NCI-H748 treated with DMSO at 0.1 percent for 48 hours (cell line): ENCODE results near the gene DYNLT4.
"Not testable (repeated sequence)": the region's sequence is repeated elsewhere in the genome, so short reads cannot be mapped to it uniquely, and the experiment has no call there.

Experiments
- DNase-seq: peaks from one replicate; lab custom pipeline; 2025; lab: John Stamatoyannopoulos, UW

The DYNLT4 gene

DNA sequence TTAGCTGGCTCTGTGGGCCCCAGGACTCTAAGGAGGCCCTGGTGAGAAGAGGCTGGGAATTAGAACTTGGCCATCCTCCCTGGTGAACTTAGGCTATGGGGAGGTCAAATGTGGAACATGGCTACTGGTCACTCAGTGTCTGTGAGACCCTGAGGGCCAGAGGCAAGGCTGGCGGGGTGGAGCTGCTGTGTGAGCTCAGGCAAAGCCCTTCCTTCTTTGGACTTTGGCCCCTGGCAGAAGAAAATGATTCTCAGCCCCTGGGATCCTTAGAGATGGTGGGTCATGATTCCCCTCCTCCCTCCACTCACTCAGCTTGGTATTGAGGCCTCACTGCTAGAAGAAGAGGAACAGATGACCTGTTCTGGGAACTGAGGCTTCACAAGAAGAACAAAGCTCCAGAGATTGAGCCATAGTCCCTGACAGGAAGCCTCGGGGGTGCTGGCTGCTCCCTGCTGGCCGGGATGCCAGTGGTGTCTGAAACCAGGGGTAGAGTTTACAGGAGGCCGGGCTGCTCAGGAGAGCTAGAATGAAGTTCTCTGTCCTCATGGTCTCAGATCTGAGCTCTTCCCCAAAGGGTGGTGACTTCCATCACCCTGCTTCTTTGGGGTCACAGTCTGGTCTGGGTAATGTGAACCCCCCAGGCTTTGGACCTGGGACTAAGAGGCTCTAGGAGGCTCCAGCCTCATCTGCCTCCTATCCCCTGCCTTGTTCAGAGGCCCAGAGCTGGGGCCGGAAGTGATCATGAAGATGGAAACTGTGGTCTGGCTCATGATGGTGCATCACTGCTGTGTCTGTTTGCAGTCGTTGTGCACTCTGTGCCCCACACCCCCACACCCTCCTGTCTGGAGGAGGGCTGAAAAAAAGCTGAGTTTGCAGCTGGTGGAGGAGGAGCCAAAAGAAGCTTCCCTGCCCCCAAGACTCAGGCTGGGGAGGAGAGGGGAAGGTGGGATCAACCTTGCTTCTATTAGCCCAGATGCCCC, 2.1 kb upstream of the DYNLT4 start:
- DNase-seq: no peak

DNA sequence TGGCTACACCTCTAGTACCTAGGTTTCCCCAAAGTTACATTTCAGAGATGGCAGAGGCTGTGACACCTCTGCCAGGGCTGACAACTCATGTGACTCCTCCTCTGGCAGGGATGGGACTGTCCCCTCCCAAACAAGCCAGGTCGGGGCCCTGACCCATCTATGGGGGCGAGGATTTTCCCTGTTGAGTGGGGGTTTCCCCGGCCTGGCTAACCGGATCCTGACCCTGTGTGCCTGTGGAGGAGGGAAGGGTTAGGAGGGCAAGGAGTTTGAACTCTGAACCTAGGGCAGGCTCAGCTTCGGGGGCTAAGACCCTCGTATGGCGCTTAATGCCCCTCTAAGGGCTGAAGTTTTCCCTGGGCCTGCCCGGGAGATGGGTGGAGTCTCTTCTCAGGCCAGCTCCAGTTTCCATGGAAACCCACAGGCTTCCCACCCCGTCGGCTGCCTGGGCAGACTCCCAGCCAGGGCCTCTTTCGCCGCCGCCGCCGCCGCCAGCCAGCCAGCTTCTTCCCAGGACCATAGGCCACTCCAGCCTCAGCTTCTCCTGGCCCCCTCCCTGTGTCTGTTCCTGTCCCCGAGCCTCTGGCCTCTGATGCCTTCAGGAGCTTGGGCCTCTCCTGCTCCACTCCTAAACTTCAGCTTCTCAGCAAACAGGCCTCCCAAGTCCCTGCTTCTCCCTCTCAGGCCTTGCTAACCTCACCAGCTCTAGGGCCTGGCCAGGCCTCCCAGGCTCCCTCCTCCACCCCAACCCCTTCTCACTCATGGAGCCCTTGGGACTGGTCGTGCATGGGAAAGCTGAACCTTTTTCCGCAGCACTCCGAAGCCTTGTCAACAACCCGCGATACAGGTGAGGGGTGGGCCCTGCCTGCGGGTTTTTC, 1.1 kb upstream of the DYNLT4 start, which contains the start of gene BTBD19:
Gene BTBD19 (plus strand): TSS at position 461 of the 875 bp plus-strand sequence. CDS start 298 bp downstream, at position 759.
- no peak for DNase-seq

DNA sequence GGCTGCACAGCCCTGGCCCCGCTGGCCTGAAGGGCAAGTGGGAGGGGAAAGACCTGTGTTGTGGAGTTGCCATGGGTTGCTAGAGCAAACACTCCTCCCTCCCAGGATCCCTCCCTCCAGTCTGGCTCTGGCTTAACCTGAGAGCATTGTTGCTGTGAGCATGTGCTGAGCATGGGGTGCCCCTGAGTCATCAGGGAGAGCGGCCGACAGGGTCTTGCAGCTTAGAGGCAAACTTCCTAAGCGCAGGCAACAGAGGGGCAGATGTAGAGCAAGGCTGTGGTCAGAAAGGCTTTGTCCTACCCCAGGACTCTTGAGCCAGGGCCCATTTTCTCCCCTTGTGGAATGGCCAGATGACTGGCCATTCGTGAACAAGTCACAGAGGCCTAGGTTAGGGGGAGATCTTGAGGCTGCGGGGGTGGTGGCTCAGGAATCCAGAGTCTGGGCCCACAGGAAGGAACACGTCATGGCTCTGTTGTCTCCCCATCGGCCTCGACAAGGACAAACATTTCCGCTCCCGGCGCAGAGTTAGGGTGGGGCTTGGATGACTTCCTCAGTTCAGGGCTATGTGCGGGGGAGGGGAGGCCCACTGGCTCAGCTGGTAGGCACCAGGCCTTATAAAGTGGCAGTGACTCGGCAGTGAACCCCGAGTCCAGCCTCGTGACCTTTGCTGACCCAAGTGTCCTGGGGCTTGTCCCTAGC, 362 bp upstream of the DYNLT4 start:
- no peak for DNase-seq

DNA sequence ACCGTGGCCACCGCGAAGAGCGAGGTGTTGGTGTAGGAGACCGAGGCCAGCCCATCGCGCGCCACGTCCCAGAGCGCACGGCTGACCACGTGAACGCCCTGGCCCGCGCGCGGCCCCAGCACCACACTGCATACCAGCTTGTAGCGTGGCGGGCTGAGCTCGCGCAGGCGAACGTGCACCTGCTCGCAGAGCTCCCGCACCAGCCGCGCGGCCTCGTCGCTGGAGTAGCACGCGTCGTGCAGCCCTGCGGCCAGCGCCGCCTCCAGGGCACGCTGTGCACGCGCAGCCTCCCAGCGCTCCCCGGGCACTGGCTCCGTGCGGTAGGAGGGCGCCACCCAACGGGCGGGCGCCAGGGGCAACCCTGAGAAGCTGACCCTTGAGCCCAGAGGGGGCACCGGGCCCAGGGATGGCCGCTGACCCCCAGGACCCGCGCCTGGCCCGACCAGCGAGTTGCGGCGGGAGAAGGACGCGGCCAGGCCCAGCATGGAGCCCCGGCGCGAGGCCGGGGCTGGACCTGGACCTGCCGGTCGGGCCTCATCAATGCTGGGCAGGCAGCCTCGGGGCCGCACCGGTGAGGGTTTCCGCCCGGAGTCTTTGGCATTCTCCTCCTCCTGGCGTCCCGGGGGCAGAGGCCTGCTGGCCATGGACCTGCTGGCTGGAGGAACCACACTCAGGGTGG, 987 bp downstream of the DYNLT4 start:
- DNase-seq: no peak

DNA sequence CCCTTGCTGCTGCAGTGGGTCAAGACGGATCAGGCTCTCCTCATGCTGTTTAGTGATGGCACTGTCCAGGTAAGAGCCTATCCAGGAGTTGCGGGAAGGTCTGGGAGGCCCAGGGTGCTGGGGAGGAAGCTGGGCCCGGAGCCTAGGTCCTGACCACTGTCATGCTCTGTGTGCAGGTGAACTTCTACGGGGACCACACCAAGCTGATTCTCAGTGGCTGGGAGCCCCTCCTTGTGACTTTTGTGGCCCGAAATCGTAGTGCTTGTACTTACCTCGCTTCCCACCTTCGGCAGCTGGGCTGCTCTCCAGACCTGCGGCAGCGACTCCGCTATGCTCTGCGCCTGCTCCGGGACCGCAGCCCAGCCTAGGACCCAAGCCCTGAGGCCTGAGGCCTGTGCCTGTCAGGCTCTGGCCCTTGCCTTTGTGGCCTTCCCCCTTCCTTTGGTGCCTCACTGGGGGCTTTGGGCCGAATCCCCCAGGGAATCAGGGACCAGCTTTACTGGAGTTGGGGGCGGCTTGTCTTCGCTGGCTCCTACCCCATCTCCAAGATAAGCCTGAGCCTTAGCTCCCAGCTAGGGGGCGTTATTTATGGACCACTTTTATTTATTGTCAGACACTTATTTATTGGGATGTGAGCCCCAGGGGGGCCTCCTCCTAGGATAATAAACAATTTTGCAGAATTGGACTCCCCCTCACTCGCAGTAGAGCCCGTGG, 1.7 kb downstream of the DYNLT4 start:
- no peak for DNase-seq

DNA sequence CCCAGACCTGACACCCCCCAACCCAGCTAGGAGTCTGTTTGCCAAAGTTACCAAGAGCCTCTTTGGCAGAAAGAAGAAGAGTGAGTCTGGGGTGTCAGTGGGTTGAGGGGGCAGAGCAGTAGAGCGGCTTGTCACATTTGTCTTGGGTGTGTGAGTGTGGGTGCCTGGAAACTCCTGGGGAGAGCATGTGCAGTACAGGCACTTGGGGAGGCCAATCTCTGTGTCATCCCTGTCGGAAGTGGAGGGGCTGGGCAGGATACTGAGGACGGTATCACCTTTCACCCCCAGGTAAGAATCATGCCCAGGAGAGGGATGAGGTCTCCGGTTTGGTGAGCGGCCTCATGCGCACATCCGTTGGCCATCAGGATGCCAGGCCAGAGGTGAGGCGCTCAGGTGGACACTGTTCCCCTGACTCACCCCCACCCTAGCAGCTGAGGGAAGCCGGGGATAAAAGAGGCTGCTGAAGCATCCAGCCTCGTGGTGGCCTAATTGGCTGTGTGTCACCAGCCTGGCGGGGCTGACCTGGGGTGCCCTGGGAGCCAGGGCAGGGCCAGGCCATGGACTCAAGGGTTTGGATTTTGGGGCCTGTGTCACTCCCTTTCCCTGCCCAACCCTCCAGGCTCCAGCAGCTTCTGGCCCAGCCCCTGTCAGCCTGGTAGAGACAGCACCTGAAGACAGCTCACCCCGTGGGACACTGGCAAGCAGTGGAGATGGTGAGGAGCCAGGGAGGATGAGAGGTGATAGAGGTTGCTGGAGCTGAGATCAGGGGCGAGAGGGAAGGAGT, 3.6 kb downstream of the DYNLT4 start:
- no peak for DNase-seq

DNA sequence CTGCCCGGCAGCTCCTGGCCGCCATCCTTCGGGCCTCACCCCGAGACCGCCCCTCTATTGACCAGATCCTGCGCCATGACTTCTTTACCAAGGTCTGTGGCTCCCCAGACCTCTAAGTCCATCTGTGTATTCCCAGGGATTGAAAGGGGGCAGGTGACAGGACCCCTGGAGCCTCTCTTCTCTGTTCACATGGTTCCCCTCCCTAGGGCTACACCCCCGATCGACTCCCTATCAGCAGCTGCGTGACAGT, 4.2 kb downstream of the DYNLT4 start:
- DNase-seq: no peak

DNA sequence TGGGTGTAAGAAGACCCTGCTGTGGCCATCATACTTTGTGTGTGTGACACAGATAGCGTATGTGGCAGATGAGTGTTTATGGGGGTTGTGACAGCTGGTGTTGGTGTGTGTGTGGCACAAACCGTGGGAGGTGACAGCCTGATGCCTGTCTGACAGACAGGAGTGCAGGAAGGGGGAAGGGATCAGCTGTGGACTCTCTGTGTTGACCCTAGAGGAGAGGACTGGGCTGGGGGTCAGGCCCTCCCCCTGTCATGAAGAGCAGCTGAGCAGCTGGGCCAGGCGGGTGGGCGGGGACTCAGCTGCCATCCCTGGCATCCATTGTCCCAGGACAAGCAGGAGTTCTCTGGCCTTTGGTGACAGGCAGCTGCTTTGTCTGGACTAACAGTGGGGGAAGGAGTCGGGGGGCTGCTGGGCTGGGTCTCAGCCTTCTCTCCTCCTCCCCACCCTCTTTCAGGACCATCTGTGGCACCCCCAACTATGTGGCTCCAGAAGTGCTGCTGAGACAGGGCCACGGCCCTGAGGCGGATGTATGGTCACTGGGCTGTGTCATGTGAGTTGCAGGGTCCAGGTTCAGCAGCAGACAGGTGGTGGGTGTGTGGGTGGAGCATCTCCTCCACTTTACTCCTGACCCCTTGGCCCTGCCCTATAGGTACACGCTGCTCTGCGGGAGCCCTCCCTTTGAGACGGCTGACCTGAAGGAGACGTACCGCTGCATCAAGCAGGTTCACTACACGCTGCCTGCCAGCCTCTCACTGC, 4.7 kb downstream of the DYNLT4 start:
- DNase-seq: no peak

DNA sequence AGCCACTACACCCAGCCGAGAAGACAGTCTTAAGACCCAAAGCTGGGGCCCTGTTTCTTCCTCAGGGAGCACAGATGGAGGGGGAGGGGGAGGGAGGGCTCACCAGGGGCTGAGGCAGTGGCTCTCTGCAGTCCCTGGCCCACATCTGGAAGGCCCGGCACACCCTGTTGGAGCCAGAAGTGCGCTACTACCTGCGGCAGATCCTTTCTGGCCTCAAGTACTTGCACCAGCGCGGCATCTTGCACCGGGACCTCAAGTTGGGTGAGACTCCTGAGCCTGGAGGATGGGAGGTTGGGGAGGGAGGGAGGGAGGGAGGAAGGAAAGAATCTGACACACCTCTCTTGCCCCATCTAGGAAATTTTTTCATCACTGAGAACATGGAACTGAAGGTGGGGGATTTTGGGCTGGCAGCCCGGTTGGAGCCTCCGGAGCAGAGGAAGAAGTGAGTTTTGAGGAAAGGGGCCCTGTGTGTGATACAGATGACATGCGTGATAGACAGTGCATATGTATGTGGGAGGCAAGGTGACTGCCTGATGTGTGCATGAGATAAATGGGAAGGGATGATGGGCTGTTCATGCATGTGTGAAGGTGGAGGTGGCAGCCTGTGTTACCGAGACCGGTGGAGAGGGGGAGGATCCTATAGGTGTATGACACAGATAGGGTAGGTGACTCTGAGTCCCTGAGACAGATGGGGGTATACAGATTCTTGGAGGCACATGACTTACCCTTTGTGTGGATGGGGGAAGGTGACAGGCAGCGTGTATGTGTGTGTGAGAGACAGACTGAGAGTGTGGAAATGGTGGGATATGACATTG, 5.5 kb downstream of the DYNLT4 start:
- DNase-seq: no peak

DNA sequence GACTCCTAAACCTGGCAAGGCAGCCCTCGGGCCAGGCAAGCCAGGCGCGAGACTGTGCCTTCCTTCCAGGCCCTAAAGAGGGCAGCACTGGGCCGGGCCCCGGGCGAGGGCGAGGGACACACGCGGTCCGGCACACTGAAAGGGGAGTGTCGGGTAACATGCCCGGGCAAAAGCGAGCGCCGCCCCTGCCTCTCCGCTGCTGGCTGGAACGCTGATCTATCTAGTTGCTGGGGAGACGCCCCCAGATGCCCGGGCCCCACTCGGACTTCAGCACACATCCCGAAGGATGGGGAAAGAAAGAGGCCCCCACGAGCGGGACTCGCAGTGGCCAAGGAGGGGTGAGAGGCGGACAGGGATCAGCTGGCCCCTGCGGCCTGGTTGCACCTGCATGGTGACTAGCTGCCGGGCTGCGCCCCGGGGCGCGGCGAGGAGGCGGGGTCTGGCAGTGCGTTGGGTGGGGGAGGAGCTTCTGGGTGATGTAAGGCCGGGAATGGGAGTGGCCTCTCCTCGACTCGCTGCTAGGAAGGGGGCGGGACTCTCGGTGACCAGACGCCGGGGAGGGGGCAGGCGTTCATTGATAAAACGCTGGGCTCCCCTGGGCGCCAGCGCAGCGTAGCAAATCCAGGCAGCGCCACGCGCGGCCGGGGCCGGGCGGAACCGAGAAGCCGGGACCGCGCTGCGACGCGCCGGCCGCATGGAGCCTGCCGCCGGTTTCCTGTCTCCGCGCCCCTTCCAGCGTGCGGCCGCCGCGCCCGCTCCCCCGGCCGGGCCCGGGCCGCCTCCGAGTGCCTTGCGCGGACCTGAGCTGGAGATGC, 7.2 kb downstream of the DYNLT4 start, which contains the start of gene PLK3:
Gene PLK3 (plus strand): TSS at position 608 of the 815 bp plus-strand sequence. CDS start 87 bp downstream, at position 695.
- peak; percentile 95 for DNase-seq

DNA sequence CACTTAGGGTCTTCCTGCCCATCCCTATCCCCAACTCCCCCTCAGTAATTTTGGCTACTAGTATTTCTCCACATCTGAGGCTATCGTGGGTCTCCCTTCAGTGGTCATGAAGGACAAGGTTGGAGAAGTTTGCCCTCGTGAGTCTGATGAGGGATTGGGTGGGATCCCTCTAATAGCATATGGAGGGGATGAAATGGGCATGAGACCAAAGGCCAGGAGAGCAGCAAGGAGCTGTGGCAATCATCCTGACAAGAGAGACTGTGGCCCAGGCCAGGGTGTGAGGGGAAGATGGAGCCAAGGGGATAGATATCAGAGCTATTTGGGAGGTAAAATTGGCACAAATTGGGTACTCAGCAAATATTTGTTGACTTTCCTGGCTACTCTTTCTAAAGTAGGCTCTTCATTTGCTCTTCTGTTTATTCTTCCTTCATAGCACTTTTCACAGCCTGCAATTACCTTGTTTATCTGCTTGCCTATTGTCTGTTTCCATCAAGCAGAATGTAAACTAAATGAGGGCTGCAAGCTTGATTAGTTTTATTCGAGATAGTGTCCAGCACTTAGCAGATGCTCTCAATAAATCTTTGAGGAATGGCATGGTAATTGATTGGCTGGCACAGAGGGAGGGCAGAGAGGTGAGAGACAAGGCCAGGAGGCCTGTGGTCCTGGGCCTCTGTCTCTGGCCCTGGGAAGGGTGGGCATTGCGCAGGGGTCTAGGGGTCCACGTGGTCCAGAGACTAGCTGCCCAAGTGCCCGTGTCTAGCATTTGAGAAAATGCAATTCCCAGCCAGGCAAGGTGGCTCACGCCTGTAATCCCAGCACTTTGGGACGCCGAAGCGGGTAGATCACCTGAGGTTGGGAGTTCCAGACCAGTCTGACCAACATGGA, 8.4 kb downstream of the DYNLT4 start:
- peak; percentile 69 for DNase-seq

DNA sequence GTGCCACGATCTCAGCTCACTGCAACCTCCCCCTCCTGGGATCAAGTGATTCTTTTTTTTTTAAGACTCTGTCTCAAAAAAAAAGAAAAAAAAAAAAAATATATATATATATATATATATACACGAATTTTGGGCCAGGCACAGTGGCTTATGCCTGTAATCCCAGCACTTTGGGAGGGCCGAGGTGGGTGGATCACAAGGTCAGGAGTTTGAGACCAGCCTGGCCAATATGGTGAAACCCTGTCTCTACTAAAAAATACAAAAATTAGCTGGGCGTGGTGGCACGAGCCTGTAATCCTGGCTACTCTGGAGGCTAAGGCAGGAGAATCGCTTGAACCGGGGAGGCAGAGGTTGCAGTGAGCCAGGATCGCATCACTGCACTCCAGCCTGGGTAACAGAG, 9.3 kb downstream of the DYNLT4 start:
- DNase-seq: not testable (repeated sequence)

DNA sequence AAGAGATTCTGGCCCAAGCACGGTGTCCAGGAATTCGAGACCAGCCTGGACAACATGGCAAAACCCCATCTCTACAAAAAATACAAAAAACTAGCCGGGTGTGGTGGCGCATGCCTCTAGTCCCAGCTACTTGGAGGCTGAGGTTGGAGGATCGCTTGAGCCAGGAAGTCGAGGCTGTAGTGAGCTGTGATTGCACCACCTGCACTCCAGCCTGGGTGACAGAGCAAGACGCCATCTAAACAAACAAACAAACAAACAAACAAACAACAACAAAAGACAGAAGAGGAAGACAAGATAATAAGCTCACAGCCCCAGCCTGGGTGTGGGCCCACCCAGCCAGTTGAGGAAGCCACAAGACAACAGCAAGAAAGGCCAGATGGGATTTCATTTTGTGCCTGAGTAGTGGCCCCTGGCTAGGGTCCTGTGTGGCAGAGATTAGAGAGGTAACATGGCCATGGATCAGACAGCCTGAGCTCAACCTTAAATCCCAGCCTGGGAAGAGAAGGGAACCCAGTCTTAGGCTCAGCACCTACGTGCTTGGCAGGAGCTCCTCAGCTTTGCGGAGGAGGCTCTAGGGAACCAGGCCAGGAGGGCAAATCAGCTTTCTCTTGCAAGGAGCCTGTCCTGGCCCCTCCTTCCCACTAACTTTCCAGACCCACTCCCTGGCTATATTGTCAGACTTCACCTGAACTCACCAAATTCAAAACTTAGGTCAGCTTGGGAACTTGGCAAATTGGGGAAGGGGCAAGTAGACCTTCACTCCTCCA, 14.2 kb downstream of the DYNLT4 start:
- no peak for DNase-seq

DNA sequence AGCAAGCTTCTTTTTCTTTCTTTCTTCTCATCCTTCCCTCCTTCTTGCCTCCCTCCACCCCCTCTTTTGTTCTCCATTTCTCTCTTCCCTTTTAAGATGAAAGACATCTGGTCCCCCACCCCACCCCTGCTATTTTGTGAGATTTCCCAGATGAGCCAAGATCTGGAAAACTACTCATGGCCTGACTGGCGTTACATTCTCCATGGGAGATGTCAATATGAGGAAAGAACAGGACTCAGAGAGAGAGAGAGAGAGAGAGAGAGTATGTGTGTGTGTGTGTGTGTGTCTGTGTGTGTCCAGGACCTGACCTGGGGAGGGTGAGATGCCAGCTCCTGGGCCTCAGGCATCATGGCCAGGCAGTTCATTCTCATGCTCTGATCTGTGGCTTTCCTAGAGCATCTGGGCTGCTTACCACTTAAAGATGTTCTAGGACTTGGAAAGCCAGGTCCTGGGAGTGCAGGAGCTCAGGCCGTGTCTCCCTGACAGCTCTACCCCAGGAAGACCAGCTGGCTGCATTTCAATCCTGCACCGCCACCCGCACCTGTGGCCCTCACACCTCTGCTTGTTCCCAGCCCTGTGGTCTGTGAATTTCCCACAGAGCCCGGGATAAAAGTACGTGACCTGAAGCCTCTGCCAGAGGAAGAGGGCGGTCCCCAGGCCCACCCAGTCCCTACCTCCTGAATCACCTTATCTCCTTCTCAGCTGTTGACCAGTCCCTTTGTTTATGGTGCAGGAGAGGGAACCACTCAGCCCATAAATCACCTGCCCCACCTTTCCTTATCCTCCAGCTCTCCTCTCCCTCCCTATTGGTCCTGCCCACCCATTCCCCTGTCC, 16.0 kb downstream of the DYNLT4 start:
- DNase-seq: no peak
